Measurements from ENCODE around the gene ADCK1. TPM values are rescaled to one million over a fixed set of nuclear protein-coding genes. Genes with fewer than 3 reads are reported as not detected.

Gene ADCK1
- polyA plus RNA-seq, 2 of the 4 experiments (the other 2 are of a cell fraction), result 6.6 to 8.1 TPM

GRCh38 chr14:77965050-77965449, 165.1 kb downstream of the ADCK1 start:
- FAIRE-seq, result no peak
- CTCF ChIA-PET, result no interaction called here
- POLR2A ChIA-PET, result no interaction called here

GRCh38 chr14:77965919-77966435, 166.1 kb downstream of the ADCK1 start:
- WGBS (ENCODE audit: missing lambda C conversion rate), result 33% methylated on average over 35 of the region's 35 CpGs
- FAIRE-seq (no peak), DNase-seq (ENCODE audit: low read depth in 1 of 2, low spot score in 1 of 2) (peak; percentile 14 to 42), ATAC-seq (peak; percentile 73 to 84)
- Histone ChIP-seq H3K27ac (peak overlapping the region in 1 of 2 experiments; percentile 65; a peak in 3 of 6 replicates), H3K4me2 (peak overlapping the region; percentile 70), H3K4me3 (peak overlapping the region; percentile 28; the same call in 1 of the 3 replicates), H3K9me3 (no peaks in the 10 kb centered on the region), H3K4me1 (no peaks in the 10 kb centered on the region)
- ChIA-PET POLR2A (no interaction called here), CTCF (no interaction called here)
- TF ChIP-seq MAX (IDR thresholded peaks at IDR 0.05), result no peak
- no peak for TF ChIP-seq TP53 (CRISPR knock-in tag; IDR thresholded peaks at IDR 0.05)
- no peak for TF ChIP-seq NFE2L2 (conservative IDR thresholded peaks at IDR 0.05; ENCODE audit: low read length)
- TF ChIP-seq SREBF2 (IDR thresholded peaks at IDR 0.05), result no peak
- no peak for TF ChIP-seq ZNF302 (CRISPR knock-in tag; IDR thresholded peaks at IDR 0.05)

More at GRCh38 chr14:77965050-77965449, 165.1 kb downstream of the ADCK1 start:
- H3K4me2 ChIP-seq, result no peak overlapping the region
- H3K4me1 ChIP-seq, result no peaks in the 10 kb centered on the region
- H3K4me3 ChIP-seq, result no peak overlapping the region
- DNase-seq (ENCODE audit: low read depth in 1 of 2, low spot score in 1 of 2) (no peak), ATAC-seq (no peak)
- TF ChIP-seq NPAS2 (CRISPR knock-in tag; IDR thresholded peaks at IDR 0.05; ENCODE audit: borderline replicate concordance), result no peak
- TF ChIP-seq HOXB13 (CRISPR knock-in tag; IDR thresholded peaks at IDR 0.05; ENCODE audit: low read depth), result no peak
- no peak for TF ChIP-seq HOXA7 (CRISPR knock-in tag; IDR thresholded peaks at IDR 0.05)
- no peak for TF ChIP-seq BHLHE40 (IDR thresholded peaks at IDR 0.05; ENCODE audit: low read depth, low read length)
- TF ChIP-seq POLR2AphosphoS2 (conservative IDR thresholded peaks at IDR 0.05; ENCODE audit: low read length), result no peak
- TF ChIP-seq PBX3 (IDR thresholded peaks at IDR 0.05), result no peak
- TF ChIP-seq CHD2 (IDR thresholded peaks at IDR 0.05; ENCODE audit: low read length, partially characterized antibody), result no peak
- TF ChIP-seq SMC3 (IDR thresholded peaks at IDR 0.05), result no peak
- WGBS (ENCODE audit: missing lambda C conversion rate), result 70% methylated on average over 4 of the region's 4 CpGs
- no peak overlapping the region for H3K27ac ChIP-seq
- no peaks in the 10 kb centered on the region for H3K9me3 ChIP-seq

GRCh38 chr14:77967110-77967509, 167.2 kb downstream of the ADCK1 start:
- CTCF ChIA-PET, result no interaction called here
- no peak for FAIRE-seq

More at GRCh38 chr14:77967110-77967509, 167.2 kb downstream of the ADCK1 start:
- no peak overlapping the region for H3K4me3 ChIP-seq
- H3K4me1 ChIP-seq, result no peaks in the 10 kb centered on the region
- POLR2A ChIA-PET, result no interaction called here
- no peak overlapping the region for H3K27ac ChIP-seq
- H3K9me3 ChIP-seq, result no peaks in the 10 kb centered on the region
- no peak for ATAC-seq
- no peak for DNase-seq (ENCODE audit: low read depth in 1 of 2, low spot score in 1 of 2)
- no peak for TF ChIP-seq FOXS1 (CRISPR knock-in tag; IDR thresholded peaks at IDR 0.05)
- no peak for TF ChIP-seq EHMT2 (IDR thresholded peaks at IDR 0.05; ENCODE audit: low read depth)
- no peak for TF ChIP-seq REST (IDR thresholded peaks at IDR 0.05)
- no peak for TF ChIP-seq TFCP2L1 (CRISPR knock-in tag; IDR thresholded peaks at IDR 0.05)
- TF ChIP-seq PBX3 (IDR thresholded peaks at IDR 0.05), result no peak
- TF ChIP-seq JUNB (IDR thresholded peaks at IDR 0.05), result no peak
- TF ChIP-seq HES2 (IDR thresholded peaks at IDR 0.05), result no peak
- TF ChIP-seq CEBPB (IDR thresholded peaks at IDR 0.05), result no peak
- TF ChIP-seq ATOH8 (CRISPR knock-in tag; IDR thresholded peaks at IDR 0.05; ENCODE audit: low read depth), result no peak
- no peak for TF ChIP-seq EP300 (IDR thresholded peaks at IDR 0.05)
- TF ChIP-seq SREBF2 (IDR thresholded peaks at IDR 0.05), result no peak
- TF ChIP-seq EHF (CRISPR knock-in tag; IDR thresholded peaks at IDR 0.05), result no peak
- no peak for TF ChIP-seq ZFP36 (IDR thresholded peaks at IDR 0.05; ENCODE audit: borderline replicate concordance, partially characterized antibody)
- no peak for TF ChIP-seq CHD2 (IDR thresholded peaks at IDR 0.05; ENCODE audit: low read length, partially characterized antibody)
- no peak overlapping the region for H3K4me2 ChIP-seq
- WGBS (ENCODE audit: missing lambda C conversion rate), result 92% methylated on average over 1 of the region's 1 CpG
